HT1080 (cell line): ENCODE measurements around the gene CNTNAP4. TPM values are rescaled to one million over a fixed set of nuclear protein-coding genes. Genes with fewer than 3 reads are reported as not detected.

Experiments
- DNase-seq: peaks from one replicate; pipeline ENCODE4 v3.0.0-alpha.2; 2015; ENCODE audit warnings: low read depth
- total RNA-seq: library from RNA; depleted of rRNA; stranded (reverse); fragments of >200 nt; shearing (Covaris generic); gene quantifications from 2 replicates; pipeline ENCODE4 v1.2.3, GENCODE V29; 2014

Gene CNTNAP4
- total RNA-seq, 1 experiment from 2014 or later: 0.05 TPM

DNA sequence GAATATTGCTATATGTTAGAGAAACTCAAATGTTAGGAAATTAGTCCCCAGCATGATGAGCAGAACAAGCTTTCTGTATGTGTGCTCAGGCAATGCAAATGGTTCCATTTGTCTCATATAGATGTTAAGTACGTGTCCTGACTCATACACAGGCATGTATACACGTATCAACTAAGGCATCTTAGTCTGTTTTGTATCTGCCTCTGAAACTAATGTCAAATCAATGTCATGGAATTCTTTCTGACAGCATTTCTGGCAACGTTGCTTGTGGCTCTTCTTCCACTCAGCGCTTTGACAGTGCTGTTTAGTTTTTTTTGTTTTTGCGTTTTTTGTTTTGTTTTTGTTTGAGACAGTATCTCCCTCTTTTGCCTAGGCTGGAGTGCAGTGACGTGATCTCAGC, 111.9 kb downstream of the CNTNAP4 start:
- DNase-seq: peak; percentile 47

- DNase-seq: no peak
These were observed 113.3 kb downstream of the CNTNAP4 start for GRCh38 chr16:76390476-76390875.

GRCh38 chr16:76396977-76397376, 119.8 kb downstream of the CNTNAP4 start:
- no peak for DNase-seq

GRCh38 chr16:76409706-76410105, 132.5 kb downstream of the CNTNAP4 start:
- DNase-seq: no peak

- DNase-seq: no peak
These were observed 144.4 kb downstream of the CNTNAP4 start for GRCh38 chr16:76421571-76421970.

GRCh38 chr16:76428858-76429257, 151.7 kb downstream of the CNTNAP4 start:
- DNase-seq: peak; percentile 54

DNA sequence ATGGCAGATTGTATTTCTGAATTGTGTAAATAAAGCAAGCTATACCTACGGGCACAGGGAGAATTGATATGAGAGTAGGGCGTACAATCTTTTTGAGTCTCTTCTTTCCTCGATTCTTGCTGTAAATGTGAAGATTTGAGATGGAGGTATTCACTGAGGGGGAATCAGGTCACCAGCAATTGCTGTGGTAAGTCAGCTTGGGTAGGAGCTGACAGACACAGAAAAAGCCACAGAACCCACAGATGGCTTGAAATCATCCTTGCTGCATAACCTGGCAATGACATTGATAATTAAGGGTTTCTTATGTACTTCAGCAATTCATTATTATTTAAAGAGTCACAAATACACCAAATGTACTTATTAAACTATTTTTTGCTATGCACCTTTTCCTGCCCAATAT, 164.2 kb downstream of the CNTNAP4 start:
- DNase-seq: no peak

GRCh38 chr16:76441876-76442275, 164.7 kb downstream of the CNTNAP4 start:
- no peak for DNase-seq

GRCh38 chr16:76443973-76444372, 166.8 kb downstream of the CNTNAP4 start:
- DNase-seq: no peak

DNA sequence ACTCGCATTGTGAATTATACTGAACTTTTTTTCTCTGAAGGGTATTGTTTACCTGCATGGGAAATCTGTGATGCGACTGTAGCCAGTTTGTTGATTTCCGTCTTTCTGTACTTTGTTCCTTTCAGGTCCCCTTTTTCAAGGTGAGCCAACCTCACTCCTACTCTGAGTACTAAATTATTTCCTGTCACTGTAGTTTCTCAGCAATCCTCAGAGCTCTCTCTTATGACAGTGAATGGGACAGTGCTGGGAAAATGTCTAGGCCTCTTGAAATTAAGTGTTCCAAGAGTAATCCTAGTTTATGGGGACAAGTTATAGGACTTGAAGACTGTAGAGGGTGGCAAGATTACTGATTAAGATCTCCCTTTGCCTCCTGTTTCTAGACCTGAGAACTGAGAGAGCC, 167.6 kb downstream of the CNTNAP4 start:
- no peak for DNase-seq

- no peak for DNase-seq
These were observed 168.6 kb downstream of the CNTNAP4 start for GRCh38 chr16:76445815-76446214.

DNA sequence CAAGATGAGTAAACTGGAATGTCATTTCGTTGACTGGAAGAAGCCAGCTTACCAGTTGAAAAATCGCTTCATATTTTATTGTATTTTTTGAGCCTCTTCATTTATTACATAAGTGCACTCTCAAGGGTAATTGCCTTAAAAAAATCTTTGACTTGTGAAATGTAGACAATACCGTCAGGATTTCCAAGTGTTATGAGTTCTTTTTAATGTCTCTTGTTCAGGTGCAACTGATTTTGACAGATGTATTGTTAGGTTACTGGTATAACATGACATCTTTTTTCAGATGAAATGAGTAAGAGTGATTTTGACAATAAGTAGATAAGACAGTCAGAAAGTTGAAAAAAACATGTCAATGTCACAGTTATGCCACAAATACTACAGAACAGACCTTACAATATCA, 169.1 kb downstream of the CNTNAP4 start:
- no peak for DNase-seq

- DNase-seq: no peak
These were observed 173.7 kb downstream of the CNTNAP4 start for GRCh38 chr16:76450890-76451289.

DNA sequence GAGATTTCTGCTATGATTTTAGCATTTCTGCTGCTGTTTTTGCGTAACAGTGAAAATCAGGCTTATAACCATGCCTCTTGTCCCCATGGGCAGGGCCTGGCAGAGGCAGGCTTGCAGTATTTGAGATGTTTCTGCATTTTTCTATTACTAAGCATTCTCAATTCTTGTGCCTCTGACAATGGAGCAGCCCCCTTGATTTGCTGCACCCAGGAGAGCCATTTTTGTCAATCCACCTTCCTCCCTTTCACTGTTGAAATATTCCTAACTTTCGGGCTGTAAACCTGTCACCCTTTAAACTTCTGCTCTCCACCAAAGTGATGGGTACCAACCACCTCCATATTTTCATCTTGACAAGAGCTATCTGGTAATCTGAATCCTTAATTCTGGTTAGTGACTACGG, 178.1 kb downstream of the CNTNAP4 start:
- DNase-seq: no peak

- DNase-seq: no peak
These were observed 178.8 kb downstream of the CNTNAP4 start for GRCh38 chr16:76456016-76456415.

- DNase-seq: no peak
These were observed 181.9 kb downstream of the CNTNAP4 start for GRCh38 chr16:76459111-76459510.

- DNase-seq: no peak
These were observed 184.6 kb downstream of the CNTNAP4 start for GRCh38 chr16:76461836-76462235.

DNA sequence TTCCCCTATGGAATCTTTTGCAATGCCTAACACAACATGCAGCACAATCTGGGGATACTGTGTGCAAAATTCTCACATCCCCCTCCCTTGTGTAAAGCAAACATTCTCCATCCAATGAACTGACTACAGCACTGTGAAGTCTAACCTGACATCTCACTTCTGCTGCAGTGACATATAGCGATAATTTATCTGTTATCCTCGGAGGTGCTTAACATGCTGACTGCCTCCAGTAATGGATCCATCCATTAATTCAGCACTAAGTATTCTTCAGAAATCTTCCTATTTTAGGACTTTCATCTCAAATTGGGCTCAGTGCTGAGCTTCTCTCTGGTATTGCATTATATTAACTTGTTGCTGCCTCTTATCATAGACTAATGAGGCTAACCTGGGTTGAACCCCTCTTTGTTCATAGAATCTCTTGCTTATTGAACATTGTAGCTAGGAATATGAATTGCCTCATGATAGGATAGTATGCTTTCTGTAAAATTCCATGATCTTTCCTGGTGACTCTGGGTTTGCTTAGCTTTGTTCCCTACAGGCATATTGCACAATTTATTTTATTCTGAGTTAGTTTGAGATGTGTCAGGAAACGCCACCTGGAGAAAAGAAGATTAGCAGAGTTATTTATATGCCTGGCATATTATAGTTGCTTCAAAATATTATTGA, 187.9 kb downstream of the CNTNAP4 start:
- no peak for DNase-seq

DNA sequence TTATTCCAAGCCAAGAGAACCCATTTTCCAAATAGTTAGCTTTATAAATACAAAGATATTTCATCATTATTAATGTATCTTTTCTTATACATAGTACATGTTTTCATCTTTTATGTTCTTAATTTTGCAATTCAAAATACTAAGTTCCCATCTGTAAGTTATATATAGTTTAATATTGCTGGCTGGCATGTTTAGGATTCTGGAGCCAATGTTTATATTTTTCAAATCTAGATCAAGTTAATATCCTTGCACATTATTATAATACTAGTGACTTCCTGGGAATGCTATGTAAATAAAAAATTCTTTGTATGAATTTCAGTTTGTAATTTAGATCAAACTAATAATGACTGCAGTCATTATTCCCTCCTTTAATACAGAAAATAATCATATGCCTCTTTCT, 189.7 kb downstream of the CNTNAP4 start:
- DNase-seq: no peak

DNA sequence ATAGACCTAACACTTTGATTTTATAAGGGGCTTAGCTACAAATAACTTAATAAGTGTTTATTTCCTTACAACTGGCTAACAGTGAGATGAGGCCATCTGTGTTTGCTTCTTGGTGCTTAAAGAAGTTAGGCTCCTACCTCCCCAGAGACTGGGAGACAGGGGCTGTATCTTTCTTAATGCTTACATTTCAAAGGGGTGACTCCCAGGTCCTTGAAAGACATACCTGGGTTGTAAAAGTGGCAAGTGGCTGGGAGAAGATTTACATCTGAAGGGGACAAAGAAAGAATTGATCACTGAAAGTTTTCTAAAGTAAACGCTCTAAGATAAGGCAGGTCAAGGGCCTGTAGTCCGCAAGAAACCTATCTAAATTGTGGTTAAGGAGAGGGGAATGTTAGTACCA, 196.8 kb downstream of the CNTNAP4 start:
- no peak for DNase-seq

DNA sequence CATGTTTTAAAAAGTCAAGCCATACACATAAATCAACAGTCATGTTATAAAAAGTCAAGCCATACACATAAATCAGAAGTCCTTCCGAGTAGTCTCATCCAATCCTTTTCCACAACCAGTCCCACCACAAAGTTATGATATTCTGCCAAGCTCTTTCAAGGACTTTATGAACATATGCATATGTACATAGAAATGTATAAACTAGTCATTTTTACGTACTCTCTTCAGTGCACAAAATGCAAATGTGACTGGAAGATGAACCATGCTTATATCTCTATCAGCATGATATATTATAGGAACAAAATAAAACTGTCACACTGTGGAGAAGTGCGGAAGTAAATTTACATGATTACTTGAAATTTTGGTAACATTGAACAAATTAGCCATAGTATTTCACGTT, 200.9 kb downstream of the CNTNAP4 start:
- DNase-seq: no peak

GRCh38 chr16:76483307-76483909, 206.2 kb downstream of the CNTNAP4 start:
- no peak for DNase-seq

DNA sequence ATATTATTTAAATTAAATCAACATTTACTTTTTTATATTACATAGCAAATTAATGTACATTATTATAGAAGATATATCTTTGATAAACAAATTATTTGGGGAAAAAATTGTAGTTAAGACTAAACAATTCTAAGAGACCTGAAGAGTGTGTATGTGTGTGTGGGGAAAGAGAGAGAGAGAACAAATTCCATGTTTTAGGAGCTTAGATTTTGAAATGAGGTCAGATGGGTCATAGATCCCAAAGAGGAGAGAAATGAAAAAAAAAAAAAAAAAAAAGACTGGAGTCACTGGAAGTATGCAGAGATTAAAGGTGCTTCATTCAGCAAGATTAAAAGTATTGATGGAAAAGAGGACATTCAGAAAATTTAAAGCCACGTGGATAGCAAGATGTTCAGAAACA, 206.8 kb downstream of the CNTNAP4 start:
- no peak for DNase-seq
